HG02571 (cell line): ENCODE measurements around the gene PSENEN.

Experiments
- ATAC-seq: cut with Tn5 transposase; IDR thresholded peaks from one replicate; pipeline ENCODE4 v1.9.1; 2021; ENCODE audit warnings: mild to moderate bottlenecking, moderate library complexity; ENCODE audit not compliant: unreplicated experiment

Gene PSENEN

DNA sequence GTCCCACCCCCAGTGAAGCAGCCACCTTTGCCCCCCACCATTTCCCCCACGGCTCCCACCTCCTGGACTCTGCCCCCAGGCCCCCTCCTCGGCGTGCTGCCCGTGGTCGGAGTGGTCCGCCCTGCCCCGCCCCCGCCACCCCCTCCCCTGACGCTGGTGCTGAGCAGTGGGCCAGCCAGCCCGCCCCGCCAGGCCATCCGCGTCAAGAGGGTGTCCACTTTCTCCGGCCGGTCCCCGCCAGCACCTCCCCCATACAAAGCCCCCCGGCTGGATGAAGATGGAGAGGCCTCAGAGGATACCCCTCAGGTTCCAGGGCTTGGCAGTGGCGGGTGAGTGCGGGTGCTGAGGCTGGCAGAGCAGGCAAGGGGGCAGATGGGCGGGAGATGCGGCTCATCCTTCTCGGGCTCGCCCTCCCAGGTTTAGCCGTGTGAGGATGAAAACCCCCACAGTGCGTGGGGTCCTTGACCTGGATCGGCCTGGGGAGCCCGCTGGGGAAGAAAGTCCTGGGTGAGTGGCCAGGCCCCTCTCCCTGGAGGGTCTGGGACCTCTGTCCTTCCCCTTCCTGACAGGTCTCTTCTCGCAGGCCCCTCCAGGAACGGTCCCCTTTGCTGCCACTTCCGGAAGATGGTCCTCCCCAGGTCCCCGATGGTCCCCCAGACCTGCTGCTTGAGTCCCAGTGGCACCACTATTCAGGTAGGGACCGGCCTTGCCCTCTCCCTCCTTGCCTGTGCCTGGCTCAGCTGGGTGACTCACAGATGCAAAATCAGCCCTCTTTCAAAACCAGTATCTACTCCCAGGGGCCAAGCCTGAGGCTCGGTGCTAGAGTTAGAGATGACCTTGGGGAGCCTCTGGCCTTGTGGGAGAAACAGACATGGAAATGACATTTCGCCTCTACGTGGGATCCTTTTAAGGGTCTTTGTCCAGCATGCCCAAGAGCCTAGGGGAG, 12.0 kb upstream of the PSENEN start:
- no peak for ATAC-seq

DNA sequence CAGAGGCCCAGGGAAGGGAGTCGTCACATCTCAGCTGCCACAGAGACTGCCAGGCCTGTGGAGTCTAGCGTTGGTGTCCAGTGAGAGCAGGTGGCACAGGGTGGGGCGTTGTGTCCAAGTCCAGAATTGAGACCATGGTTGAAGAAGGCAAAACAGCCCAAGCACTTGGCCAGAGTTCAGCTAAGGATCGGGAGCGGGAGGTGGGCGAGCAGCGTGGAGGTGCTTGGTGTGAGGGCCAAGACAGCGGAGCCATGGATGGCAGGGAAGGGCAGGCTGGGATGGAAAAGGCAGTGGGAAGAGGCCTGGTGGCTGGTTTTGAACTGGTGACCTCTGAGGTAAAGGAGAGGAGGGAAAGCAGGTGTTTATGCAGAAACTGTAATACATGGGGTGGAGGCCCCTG, 11.2 kb upstream of the PSENEN start:
- ATAC-seq = no peak

DNA sequence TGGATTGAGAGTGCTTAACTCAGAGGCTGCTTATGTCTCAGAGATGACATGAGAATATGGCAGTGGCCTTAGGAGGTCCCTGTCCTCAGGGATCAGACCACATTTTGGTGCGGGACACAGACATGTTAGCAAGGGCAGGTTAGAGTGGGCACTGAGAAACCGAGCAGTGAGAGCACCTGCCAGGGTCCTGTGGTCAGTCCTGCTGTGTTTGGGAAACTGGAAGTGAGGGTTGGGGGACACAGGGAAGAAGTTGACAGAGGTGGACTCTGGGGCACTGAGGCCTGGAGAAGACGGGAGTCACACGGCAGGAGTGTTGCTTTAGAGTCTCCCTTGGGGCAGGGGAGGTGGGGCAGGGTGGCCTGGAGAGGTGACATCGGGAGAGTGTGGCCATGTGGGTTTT, 10.6 kb upstream of the PSENEN start:
- no peak for ATAC-seq

DNA sequence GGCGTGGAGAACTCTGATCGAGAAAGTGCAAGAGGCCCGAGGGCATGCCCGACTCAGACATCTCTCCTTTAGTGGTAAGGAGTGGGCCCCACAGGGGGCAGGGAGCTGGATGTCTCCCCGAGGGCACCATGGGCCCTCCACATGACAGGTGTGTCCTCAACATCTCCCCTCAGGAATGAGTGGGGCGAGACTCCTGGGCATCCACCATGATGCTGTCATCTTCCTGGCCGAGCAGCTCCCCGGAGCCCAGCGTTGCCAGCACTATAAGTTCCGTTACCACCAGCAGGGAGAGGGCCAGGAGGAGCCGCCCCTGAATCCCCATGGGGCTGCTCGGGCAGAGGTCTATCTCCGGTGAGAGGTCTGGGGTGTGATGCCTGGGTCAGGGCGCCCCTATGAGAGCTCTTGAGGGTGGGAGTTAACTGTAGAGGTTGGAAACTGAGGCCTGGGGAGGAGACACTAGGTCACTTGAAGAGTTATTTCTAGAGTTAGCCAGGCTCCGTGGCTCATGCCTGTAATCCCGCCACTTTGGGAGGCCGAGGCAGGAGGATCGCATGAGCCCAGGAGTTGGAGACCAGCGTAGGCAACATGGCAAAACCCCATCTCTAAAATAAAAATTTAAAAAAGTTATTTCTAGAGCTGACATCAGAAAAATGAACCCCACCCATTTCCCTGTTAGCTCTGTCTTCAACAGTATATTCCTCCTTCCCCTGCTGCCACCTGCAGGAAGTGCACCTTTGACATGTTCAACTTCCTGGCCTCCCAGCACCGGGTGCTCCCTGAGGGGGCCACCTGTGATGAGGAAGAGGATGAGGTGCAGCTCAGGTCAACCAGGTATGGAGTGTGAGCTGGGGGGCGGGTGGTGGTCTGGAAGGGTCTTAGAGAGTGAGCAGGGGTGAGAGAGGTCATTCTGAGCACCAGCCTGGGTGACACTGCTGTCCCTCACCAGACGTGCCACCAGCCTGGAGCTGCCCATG, 8.3 kb upstream of the PSENEN start:
- ATAC-seq = no peak

DNA sequence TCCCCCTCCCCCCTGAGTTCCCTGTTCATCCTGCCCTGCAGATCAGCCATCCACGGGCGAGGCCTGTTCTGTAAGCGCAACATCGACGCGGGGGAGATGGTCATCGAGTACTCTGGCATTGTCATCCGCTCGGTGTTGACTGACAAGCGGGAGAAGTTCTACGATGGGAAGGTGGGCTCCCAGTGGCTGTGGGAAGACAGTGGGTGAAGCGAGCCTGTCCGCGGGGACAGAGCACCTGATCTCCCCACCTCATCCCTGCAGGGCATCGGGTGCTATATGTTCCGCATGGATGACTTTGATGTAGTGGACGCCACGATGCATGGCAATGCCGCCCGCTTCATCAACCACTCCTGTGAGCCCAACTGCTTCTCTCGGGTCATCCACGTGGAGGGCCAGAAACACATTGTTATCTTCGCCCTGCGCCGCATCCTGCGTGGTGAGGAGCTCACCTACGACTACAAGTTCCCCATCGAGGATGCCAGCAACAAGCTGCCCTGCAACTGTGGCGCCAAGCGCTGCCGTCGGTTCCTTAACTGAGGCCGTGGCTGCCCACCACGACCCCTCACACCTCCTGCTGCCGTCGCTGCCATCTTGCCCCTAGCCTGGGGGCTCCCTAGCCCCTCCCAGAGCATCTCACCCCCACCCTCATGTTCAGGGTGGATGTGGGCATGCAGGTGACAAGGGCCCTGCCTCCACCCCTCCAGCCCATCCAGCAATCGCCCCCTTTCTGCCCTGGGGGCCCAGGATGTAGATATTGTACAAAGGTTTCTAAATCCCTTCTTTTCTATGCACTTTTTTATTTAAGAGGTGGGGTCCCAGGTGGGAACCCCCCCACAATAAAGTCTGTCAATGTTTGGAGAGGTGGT, 7.2 kb upstream of the PSENEN start:
- ATAC-seq = no peak

DNA sequence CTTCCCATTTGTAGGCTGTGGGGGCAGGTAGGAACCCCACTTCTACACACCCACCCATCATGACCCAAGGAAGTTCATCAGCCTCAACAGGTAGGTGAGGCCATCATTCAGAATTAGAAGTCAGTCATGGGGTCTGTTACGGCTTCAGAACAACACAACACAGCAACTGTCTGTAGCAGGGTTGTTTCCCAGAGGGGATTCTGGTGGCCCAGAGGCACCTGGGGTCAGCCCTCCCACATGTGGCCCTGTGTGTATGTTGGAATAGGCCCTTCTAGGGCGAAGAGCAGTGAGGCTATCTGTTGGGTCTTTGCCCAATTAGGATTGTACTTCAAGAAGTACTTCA, 6.6 kb upstream of the PSENEN start:
- no peak for ATAC-seq

DNA sequence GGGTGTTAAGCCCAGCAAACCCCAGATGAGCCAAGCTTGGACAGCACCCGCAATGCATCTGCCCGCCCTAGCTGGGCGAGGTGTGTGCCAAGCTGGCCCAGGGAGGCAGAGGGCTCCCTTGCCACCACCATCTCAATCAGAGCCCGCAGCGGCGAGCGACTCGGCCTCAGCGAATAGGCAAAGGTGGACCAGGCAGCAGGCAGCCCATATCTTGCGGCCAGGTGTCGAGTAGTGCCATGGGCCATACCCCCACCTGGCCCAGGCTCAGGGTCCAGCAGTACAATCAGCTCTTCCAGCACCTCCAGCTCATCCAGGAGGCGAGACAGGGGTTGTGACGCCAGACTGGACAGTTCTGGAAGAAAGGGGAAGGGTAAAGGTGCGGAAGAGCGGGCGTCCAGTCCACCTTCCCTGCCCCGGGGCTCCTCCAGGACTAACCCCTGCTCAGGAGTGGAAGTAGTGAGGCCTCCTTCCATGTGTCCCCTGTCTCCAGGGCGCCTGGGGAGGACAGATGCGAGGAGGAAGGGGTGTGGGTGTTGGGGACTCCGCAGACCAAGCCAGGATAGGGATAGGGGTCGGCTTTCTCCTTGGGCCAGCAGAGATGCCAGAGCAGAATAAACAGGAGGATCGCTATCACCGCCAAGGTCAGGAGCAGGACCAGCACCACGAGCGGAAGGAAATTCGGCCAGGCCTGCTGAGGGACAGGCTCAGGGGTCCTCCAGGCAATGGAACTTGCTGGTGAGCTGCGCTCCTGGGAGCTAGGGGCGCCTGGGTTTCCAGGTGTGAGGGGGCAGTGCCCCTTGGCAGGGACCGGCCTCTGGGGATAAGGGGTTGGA, 6.0 kb upstream of the PSENEN start:
- no peak for ATAC-seq

DNA sequence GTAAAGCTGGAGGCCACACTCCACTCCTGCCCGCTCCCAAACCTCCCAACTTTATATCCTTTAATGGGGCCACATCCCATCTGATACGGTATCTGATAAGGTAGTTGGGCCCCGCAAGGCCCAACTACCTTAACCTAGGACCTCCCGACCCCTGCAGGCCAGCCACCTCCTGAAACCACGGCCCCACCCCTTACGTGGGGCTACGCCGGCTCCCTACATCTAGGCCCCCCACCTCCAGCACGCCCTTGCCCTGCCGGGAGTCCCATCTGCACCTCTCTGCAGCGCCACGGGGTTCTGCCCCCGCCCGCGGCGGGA, 5.4 kb upstream of the PSENEN start:
- ATAC-seq = peak; percentile 4

DNA sequence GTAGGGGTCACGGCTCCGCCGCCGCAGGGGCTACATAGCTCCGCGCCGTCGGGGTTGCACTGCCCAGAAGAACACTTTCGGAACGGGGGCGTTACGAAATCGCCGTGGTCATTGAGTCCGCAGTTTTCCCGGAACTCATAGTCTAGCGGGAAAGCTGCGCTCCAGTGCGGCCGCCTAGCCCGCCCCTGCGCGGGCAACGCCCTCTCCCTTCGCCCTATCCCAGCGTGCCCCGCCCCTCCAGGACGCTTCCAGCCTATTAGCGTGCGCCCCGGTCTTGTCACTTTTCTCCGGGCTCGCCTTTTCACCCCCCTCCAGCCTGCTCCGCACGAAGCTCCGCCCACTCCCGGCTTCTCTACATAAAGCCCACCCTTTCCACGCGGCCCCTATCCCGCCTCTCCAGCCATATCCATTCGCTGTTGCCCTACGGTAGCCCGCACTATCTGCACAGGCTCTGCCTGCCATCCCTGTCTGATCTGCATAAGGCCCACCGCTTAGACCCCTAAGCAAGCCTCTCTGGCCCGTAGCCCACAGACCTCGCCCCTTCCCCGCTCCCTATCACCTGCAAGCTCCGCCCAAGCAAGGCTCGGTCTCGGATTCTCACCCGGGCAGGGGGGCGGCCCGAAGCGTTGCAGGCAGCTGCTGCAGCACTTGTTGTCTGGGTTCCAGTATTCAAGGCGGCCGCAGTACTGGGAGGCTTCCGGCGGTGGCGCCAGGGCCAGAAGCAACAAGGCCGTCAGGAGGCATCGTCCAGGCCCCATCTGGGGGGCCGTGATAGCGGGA, 4.8 kb upstream of the PSENEN start:
- peak; percentile 57 for ATAC-seq

DNA sequence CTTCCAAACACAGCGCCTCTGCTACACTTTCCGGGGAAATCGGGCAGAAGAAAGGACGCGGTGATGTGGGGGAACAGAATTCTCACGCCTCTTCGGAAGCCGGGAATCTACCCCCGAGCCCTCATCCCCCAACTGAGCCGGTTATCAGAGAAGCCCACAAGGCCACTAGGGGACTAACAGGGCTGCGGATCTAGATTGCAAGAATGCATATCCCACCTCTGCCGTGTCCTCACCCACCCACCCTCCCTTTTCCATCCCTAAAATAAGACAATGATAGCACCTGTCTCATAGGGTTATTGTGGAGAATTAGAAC, 4.3 kb upstream of the PSENEN start:
- no peak for ATAC-seq

DNA sequence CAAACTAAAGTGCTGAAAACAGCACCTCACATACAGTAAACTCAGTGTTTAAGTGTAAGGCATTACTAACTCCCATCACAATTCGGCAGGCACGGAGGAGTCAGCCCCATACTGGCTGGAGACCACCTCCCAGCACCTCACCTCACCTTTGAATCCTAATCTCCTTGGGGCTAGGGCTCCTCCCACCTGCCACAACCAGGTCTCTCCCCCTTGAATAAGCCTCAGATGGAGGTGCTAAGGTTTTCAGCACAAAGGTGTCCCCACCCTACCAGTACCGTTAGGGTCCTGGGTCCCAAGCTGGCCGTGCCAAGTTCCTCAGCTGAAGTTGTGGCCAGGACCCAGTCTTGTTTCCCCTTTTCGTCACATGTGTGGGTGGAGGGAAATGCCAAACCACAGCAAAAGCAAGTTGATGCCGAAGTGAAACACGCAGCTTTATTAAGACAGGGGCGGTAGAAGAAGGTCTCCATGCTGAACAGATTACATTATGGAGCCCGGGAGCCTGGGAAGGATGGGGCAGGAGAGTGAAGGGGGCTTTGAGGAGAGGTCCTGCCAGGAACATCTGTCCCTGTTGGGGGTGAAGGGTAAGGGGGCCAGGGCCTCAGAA, 3.2 kb upstream of the PSENEN start, which contains the start of gene IGFLR1:
Gene IGFLR1, minus strand, starts transcription at position 332 of the 604 bp plus-strand sequence. CDS start 1,272 bp downstream, outside the sequence.
- no peak for ATAC-seq

DNA sequence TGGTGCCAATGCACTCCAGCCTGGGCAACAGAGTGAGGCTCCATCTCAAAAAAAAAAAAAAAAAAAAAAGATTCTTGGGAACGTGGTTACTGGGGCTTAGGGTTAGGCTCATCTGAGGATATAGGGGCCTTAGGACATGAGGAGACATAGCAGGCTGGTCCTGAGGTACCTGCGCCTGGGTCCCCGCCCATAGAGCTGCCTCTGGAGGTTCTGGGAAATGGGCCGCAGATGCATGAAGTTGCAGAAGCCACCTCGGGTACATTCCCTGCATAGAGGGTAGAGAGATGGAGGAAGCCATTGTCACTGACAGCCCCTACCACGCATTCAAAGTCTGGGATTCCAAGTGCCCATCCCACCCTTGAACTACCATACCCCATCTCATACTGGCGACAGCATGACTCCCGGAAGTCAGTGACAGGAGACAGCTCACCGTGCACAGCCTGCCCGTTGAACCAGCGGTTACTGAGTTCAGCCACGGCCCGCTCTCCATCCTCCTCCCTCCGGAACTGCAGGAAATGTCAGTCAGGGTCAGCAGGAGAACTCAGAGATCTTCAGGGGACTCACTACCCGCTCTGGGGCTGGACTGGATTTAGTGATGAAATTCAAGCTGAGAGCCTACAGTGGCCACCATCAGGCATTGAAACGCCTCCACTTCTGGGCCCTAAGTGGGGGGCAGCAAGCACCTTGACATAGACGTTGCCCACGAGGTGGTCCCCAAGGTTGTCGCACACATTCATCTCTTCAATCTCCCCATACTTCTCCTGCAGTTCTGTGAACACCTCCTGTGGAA, 1.6 kb upstream of the PSENEN start:
- ATAC-seq = no peak

DNA sequence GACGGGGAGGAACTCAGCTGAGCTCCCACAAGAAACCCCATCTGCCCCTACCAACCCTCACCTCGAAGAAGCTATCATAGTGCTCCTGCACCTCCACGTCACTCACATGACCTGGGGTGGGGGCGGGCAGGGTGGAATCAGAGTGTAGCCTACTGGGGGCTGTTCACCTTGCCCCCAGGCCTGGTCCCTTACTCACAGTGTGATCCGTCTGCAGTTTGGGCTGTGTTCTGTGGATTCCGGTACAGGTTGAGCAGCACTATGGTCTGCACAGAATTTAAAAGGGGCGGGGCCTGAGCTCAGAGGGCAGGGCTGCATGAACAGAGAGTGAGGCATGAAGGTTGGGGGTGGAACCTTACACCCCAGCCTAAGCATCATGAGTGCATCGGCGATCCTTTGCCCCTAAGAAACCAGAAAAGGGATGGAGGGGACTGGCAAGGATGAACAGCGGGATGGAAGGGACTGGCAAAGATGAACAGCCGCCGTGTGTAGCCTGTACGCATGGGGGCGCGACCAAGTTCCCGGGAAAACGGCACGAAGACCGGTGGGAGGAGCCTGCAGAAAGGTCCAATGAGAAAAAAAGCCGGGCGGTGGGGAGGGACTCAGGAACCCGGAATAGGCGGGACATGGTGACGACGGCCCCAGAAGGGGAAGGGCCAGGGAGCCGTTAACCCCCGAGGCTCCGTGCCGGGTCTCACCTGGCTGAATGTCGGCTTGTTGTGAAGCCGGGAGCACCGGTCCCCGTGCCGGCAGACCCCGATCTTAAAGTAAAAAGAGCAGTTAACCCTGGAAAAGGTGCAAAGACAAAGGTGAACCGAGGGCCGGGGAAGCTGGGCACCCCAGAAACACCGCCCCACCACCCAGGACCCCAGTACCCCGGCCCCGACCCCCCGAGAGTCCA, 772 bp upstream of the PSENEN start:
- ATAC-seq = peak; percentile 39

DNA sequence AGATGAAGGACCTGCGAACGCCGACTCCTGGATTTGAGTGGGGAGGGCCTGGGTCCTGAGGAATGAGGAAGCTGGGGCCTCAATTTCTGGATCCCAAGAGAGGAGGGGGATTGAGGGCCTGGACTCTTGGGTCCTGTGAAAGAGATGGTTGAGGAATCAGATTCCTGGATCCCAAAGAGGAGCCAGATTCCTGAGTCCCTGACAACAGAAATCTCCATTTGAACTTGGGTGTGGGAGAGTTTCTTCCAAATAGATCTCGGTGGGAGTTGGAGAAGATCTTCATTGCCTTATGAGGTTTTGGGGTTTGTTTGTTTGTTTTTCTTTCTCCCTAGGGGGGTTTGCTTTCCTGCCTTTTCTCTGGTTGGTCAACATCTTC, 624 bp downstream of the PSENEN start:
- ATAC-seq = no peak

DNA sequence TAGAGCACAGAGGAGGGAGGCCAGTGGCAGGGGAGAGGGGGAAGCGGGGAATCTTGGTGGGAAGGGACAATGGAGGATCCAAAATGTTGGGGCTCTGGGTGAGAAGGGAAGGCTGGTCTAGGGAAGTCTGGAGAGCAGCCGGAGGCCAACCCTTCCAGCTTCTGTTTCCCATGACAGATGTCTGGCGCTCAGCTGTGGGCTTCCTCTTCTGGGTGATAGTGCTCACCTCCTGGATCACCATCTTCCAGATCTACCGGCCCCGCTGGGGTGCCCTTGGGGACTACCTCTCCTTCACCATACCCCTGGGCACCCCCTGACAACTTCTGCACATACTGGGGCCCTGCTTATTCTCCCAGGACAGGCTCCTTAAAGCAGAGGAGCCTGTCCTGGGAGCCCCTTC, 1.1 kb downstream of the PSENEN start:
- no peak for ATAC-seq

DNA sequence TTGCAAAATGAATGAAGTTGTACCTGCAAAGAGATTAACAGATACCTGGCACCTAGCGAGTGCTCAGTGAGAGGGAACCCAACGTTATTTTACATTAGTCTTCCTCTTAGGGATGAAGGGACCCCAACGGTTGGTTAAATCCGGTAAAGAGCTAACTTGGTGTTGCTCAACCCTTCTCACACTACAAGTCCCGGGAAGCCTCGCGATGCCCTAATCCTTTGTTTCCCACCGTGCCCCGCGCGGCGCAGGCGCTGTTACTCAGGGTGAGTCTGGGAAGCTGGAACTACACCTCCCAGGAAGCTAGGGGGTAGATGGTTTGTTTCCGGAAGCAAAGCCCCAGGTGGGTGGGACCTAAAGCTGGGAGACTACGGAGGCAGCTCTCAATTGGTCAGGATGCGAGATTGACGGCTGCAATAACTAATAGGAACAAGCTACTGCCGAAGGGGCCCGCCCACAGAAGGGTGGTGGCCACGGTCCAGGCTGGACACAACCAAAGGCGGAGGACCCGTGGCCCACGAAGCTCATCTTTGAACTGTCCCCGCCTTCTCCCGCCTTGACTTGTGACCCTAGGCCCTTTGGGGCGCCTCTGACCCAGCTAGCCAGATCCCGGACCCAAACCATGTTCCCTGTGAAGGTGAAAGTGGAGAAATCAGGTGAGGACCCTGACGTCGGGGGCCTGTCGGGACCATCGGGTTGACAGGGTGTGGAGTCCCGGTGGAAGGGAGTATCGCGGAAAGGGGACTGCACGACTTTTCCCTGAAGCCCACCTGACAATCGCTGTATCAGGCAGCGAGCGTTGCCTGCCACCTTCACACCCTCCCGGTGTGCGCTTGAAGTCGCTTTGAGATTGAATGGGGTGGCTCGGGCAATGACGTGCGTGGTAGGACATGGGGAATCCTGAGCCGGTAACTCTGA, 2.9 kb downstream of the PSENEN start, which contains the start of gene LIN37:
Gene LIN37, plus strand, starts transcription at position 471 of the 915 bp plus-strand sequence. Its CDS starts 149 bp downstream, at position 620.
- ATAC-seq = peak; percentile 55
